Daoy (cell line): Measurements from ENCODE around the gene CHRM1. TPM values are rescaled to one million over a fixed set of nuclear protein-coding genes. Genes with fewer than 3 reads are reported as not detected.

ENCODE experiments used
- DNase-seq: peaks from one replicate; pipeline ENCODE4 v3.0.0-alpha.2; 2015; ENCODE audit warnings: low read depth
- total RNA-seq: library from RNA; depleted of rRNA; stranded (reverse); fragments of >200 nt; shearing (Covaris generic); gene quantifications from 2 replicates; pipeline ENCODE4 v1.2.3, GENCODE V29; 2014

The CHRM1 gene
- total RNA-seq, 1 experiment from 2014 or later, result not detected

DNA sequence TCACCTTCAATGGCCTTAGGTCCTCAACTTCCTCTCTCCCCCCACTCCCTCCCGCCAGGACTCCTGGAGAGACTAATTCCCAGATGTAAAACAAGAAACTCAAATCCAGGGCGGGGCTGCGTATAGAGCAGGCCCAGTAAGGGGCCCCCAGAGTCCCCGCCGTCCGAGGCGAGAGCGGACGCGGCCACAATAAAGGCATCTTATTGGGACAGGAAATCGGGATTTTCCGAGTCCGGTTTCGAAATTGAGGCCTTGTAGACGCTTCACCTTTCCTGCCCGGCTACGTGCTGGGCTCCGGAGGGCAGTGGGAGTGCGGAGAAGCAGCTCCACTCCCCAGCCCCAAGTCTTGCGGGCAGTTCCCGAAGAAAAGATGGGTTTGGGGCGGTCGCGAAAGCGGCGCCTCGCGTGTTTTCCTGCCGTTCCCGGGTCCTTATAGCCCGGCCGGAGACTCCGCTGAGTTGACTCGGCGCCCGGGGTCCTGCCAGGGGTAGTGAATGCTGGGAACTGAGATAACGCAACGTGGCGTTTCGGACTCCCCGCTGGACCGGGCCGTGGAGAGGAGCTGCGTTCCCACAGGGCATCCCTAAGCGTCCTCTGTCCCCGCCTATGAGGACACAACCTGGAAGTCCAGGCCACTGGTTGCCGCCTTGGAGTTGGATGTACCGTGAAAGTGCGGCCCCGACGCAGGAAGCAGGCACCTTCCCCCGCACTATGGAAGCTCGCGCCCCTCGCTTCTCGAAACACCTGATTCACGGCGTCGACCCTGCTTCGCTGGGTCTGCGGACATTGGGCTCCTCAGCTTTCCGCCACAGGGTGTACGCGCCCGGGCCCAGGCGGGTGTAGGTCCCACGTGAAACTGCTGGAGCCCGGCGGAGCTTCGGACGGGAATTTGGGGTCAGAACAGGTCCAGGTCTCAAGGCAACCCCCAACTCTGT lies 4.8 kb upstream of the CHRM1 start:
- DNase-seq, result peak; percentile 23

DNA sequence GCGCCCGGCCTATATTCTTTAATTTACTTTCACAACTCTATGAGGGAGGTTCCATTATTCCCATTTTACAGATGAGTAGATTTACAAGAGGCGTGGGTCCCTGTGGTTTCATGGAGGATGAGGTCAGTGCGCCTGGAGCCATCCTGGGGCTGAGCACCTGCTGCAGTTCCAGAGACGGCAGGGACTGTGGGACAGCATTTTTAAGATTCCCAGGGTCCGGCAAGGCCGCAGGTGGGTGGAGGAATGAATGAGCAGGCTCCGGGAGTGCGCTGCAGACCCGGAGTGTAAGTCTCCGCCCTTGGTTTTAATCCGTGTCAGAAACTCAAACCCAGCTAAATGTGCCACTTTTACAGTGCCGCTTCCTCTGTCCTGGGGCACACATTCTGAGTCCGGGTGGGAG lies 4.1 kb upstream of the CHRM1 start:
- DNase-seq, result peak; percentile 71

DNA sequence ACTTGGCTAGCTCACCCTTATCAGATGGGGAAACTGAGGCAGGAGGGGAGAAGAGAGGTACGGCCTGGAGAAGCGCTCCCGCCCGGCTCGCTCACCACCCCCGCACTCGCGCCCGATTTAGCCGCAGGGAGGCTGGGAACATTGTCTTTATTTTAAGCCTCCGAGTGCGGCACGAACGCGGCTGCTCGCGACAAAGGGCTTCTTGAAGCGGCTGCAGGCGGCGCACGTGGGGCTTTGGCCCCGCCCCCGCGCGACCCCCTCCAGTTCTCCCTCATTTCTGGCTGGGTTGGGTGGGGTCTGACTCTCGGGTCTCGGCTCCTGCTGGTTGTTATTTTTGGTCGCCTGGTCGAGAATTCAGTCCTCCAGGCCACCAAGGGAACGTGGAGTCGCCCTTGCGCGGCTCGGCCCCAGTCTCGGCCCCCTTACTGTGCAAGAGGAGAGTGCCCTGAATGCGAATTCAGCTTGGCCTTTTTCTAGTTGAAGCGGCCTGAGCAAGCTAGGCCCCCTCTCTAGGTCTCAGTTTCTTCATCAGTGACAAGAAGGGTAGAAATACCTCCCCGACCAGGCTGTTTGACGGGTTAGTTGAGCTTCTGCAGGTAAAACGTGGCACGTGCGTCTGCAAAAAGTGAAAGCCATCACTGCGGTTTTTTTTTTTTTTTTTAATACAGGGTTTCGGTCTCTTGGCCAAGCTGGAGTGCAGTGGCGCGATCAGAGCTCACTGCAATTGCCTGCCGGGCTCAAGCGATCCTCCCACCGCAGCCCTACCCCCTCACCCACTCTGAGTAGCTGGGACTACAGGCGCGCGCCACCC lies 2.6 kb upstream of the CHRM1 start:
- DNase-seq, result peak; percentile 15

DNA sequence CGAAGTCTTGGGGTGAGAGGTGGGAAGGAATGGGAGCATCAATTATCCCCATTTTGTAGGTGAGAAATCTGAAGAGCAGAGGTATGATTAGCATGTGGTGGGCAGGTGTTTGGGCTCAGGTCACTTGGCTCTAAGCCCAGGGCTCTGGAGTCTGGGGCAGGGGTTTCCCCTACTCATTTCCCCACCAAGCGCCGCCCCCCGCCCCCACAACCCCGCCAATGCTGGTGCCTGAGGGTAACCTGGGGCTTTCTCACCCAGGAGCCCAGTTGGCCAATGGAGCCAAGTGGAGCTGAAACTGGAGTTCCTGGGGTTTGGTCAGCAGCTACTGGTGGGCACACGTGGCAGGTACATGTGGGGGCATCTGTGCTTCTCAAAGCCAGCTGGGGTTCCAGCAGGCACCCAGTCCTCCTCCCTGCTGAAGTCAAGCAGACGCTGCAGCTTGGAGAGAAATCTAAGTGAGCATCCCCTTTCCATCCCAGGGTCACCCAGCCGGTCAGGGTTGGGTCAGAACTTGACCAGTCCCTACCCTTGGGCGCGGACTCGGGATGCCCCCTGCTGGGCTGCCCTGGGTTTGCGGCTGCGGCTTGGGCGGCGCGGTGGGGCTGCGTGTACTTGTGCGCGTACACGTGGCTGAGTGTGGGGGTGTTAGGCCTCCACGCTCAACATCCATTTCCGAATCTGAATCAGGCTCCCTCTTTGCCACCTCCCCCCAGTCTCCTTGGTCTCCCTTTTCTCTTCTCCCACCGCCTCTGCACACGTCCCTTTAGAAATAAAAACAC lies 1.7 kb upstream of the CHRM1 start:
- DNase-seq, result peak; percentile 45

DNA sequence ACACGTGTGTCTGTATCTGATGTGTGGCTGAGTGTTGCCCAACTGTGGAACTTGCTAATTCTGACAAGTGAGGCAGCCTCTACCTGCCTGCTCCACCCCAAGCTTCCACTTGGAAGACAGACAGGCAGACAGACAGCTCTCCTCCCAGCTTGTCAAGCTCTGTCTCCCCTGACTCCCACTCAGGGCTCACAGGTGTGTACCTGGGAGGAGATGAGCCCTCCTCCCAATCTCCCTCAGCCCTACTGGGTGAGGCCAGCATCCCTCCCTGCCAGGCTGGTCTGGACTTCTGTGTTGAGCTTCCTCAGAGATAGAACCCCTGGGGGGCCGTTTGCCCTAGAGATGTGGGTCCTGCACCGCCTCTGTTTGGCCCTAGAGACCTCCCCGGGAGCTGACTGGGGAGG lies 1.0 kb upstream of the CHRM1 start:
- DNase-seq, result no peak

DNA sequence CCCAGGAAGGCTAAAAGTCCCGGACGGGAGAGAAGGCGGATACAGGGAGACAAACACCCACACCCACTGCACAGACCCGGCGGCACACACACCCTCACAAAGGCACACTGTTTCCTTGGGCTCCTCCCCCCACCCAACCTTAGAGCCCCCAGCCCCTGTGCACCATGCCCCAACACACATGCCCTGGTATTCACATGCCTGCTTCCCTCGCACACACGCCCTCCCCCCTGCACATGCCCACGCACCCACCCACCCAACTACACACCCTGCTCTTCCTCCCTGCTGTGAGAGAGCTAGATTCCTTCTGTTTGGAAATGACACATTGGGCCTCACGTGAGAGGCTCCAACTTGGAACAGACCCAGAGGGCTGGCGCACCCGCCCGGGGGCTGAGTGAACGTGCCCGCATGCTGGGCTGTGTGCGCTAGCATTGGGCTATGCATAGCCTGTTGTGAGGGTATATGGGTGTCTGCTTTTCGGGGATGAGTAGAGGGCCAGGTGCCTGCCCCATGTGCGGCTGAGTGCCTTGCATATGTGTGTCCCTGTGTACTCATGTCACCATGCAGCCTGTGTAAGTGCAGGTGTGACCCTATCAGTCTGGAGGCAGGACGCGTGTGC lies 518 bp upstream of the CHRM1 start:
- peak; percentile 64 for DNase-seq

DNA sequence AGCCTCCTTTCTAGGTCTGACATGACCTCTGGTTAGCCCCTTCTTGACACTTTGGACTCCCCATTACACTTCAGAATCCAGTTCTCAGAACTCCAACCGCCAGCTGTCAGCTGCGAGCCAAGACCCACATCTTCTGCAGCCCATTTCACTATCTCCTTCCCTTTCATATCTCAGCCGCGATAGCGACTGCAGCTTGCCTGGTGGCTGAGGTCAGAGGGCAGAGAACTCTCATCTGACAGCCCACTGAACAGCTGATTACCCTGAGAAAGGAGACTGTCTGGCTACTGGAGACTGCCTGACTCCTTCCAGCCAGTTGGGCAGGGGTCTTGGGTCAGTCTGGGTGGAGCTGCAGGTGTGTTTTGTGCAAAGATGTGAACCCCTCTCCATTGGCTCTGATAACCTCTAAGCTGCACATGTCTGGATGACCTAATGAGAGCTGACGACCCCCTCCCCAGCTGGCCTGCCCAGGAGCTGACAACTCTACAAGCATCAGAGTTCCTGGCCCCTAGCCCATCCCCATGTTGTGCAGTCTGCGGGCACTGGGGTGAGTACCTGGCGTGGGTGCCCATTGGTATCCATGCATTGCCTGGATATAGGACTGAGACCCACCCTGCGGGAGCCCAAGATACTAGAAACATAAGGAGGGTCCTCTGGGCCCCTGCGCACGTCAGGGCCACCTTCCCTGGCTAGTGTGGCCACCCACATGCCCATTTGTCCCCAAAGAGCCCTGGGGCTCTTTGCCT lies 1.1 kb downstream of the CHRM1 start:
- DNase-seq, result no peak

DNA sequence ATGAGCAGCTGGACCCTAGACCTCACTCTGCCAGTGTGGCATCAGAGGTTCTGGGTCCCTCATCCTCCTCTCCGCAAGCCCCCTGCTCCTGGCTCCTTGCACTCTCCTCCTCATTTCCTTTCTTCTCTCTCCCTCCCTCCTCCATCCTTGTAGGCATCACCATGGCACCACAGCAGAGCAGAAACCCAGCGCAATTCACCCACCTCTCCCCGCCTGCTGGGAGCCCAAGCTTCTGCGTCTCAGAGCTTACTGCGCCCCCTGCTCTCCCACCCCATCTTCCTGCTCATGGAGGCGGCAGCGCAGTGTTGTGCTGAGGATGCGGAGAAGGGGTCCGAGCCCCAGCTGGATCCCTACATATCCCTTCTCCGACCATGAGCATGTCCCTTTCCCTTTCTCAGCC lies 1.7 kb downstream of the CHRM1 start:
- DNase-seq, result no peak

DNA sequence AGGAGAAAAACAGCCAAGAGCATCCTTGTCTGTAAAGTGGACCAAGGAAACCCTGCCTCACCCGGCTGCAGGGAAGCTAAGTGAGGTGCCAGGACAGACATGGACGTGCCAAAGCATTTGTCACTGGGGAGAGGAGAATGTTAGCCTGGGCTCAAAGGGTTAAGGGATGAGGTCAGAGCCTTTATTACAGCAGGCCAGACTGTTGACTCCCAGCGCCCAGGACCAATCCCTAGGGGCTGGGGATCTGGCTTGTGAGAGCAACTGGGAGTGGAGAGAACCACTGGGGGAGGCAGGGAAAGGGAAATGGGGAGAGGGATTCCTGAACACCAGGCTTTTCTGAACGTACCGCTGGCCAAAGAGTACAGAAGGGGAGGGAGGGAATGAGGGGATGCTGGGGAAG lies 2.6 kb downstream of the CHRM1 start:
- no peak for DNase-seq

DNA sequence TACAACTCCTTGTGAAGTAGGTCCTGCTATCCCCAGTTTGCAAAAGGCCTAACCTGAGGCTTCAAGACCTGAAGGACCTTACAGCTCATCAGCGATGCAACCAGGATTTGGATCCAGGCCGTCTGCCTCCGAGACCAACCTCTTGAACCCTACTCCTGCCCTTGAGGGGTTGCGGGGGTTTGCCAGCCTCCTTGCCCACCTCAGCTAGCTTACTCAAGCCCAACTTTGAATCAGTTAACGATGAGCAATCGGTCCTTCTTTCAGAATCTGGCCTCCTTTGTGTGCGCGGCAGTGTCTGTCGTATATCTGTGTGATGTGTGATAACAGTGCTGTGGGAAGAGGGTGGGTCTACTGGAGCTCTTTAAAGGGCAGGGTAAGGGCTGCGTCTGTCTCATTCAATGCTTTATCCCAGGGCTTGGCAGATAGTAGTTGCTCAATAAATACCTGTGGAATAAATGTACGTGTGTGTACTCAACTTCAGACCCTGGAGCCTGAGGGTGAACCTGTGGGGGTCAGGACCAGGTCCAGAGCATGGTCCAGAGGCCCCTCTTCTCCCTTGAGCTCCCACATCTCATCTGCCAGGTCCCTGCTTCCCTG lies 3.2 kb downstream of the CHRM1 start:
- no peak for DNase-seq

DNA sequence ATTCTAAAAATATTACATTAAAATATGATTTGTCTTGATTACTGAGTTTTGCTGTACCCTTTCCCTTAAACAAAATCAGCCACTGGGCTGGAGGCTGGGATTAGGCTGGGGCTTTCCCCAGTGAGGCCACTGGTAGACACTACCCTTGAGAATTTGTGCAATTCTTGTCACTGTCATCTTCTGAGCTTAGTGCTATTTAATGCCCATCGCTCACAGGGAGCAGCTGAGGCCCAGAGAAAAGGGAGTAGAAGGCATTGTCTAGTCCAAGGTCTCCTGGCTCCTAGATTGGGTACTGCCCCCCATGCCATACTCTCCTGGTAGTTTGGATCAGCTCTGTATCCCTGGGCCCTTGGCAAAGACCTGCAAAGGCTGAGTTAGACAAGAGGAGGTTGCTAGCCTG lies 6.7 kb downstream of the CHRM1 start:
- DNase-seq, result no peak

DNA sequence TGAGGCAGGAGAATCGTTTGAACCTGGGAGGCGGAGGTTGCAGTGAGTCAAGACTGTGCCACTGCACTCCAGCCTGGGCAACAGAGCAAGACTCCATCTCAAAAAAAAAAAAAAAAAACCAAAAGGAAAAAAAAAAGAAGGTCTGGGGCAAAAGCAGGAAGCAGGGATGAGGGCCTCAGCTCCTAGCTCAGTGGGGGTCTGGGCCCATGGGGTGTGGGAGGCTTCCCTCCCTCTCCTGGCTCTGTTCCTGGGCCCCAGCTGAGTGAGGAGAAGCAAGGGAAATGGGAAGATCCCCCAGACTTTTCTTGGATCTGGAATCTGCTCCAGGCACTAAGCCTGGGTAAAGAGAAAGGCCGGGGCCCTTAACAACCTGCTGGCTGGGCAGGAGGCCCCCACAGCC lies 8.9 kb downstream of the CHRM1 start:
- no peak for DNase-seq

DNA sequence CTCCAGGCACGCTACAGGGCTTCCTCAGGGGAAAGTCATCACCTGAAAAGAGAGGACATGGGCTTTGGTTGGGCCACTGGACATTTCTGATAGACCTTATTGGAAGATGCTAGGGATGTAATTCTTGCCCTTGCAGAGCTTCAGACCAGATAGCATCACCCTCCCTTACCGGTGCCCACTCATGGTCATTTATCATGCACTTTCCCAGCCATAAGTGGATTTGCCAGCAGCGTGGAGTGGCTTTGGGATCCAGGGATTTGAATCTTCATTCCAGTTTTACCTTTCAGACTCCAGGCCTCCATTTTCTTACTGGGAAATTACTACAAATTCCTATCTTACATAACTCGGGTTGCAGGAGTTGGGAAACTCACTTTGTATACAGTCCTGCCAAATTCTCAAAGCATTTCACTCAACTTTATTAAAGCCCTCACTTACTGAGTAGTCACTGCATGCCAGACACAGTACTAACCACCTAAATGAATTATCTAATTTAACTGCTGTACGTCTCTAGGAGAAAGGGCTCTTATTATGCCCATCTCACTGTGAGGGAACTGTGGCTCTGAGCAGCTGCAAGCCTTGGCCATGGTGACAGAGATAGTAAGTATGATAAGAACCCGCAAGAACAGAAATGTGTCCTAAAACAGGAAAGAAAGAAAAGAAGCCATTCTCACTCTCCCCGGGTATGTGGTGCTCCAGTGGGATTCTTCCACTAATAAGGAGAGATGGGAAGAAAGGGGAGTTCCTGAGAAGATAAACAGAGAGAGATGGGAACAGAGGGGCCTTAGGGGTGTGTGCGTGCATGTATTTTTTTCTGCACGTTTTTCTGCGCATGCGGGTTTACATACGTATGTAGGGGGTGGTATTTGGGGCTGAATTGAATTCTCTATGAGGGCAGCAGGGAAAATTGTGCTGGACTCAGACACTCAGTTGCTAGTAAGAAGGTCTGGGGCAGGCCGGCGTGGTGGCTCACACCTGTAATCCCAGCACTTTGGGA lies 9.7 kb downstream of the CHRM1 start:
- DNase-seq, result no peak

DNA sequence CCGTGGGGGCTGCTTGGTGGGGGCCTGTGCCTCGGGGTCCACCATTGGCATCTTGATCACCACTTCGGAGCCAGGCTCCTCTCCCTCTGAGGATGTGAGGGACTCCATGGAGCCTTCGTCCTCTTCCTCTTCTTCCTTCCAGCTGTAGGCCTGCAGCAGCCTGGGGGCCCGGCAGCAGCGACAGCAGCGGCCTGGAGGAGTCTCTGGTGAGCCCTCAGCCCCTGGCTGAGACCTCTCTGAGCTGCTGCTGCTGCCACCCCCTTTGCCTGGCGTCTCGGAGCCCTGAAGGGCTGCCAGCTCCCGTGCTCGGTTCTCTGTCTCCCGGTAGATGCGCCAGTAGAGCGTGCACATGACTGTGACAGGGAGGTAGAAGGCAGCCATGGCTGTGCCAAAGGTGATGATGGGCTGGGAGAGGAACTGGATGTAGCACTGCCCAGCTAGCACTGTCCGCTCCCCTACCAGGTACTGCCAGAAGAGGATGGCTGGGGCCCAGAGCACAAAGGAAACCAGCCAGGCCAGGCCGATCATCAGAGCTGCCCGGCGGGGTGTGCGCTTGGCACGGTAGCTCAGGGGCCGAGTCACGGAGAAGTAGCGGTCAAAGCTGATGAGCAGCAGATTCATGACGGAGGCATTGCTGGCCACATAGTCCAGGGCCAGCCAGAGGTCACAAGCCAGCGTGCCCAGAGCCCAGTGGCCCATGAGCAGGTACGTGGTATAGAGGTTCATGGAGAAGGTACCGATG lies 10.9 kb downstream of the CHRM1 start:
- no peak for DNase-seq

DNA sequence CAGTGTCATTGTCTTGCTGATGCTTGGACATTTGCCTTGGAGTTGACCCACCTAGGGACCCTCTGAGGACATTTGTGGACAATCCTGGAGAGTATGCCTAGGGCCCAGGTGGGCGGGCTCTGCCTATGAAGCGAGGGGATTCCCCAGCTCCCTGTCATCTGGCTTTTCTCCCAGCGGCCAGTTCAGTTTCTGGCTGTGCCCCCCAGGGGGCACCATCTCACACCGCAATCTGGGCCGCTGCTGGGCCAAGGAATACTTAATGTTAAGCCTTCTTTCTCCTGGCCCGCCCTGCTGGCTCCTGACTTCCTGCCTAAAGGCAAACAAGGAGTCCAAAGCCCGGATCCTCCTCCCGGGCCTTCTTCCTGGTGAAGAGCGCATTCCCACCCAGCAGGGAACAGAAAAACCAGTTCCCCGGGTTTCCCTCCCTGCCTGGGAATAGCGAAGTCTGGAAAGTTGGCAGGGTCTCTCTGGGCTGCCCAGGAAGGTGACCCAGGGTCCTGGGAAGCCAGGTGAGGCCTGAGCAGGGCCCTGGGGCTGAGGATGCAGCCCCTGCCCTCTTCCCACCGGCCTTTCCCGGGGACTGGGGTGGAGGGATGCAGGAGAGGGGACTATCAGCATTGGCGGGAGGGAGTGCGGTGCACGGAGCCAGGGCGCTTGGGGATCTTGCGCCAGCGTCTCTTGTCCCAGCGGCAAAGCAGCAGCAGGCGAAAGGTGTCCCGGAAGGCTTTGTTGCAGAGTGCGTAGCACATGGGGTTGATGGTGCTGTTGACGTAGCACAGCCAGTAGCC lies 11.9 kb downstream of the CHRM1 start:
- peak; percentile 85 for DNase-seq

DNA sequence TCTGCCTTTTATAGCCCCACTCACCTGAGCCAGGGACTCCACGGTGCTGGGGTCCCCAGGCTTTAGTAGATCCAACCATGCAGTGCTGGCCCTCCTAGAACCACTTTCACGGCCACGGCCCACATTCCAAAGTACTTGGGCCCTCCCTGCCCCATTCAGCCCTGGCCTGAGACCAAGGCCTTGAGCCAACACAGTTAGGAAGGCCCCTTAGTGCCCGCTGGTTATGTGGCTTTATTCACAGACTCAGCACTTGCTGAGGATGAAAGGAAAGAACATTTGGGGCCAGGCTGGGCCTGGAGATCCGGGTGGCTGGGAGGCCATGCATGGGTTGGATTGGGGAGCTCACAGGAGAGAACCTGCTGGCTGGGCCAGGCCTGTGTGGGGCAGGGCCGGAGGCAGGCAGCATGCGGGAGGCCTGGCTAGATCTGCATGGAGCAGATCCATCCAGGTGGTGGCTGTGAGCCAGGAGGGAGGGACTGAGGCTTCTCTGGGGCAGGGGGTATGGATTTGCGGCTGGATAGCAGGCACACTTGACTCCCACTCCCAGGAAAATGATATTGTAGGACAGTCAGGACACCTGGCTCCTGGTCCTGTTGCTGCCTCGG lies 12.6 kb downstream of the CHRM1 start:
- no peak for DNase-seq

DNA sequence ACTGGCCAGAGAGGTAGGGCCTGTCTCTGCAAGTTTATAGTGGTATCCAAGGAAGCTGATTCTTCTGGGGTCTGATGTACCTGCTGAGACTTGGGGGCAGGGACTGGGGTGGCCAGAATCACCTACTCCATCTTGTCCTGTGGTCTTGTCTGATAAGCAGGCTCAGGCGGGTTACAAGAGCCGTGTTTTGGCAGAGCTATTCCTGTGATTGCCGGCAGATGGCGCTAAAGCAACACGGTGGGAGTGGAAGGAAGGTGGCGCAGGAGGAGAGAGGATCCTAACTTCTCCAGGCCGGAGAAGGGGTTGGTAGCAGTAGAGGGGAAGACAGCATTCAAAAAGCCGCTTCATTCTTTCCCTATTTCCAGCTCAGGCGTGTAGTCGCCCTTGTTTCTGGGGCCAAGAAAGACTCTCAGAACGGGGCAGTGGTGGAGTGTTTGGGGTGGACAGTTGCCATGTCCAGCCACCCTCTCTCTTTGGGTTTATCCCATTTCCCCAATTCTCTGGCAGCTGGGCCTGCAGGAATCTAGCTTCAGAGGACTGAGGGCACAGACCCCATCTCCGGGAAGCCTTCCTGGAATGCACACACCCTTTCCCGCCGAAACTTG lies 15.1 kb downstream of the CHRM1 start:
- DNase-seq, result peak; percentile 79
